Epithelial cell of esophagus (primary cell): ENCODE data around the gene FAAH.

Source experiments
- DNase-seq: peaks from one replicate; pipeline ENCODE4 v3.0.0; 2010; ENCODE audit warnings: low read depth
- H3K4me3 ChIP-seq: 2 replicates; pipeline ENCODE4 v1.5.1; 2011; ENCODE audit warnings: mild to moderate bottlenecking, low read length, control low read depth
- CTCF ChIP-seq: IDR thresholded peaks from 2 replicates; pipeline ENCODE4 v1.5.1; 2011; ENCODE audit warnings: low read depth, mild to moderate bottlenecking, low read length, control low read depth, inconsistent platforms; ENCODE audit not compliant: insufficient read depth; ENCODE audit errors: missing control alignments

FAAH gene

GRCh38 chr1:46442317-46443161, 48.4 kb downstream of the FAAH start:
- peak; percentile 88 for DNase-seq
- peak overlapping the region; percentile 42 for H3K4me3 ChIP-seq
- peak; percentile 82 for TF ChIP-seq CTCF

- no peak for DNase-seq
- no peak for TF ChIP-seq CTCF
- no peak overlapping the region for H3K4me3 ChIP-seq
These were observed 50.3 kb downstream of the FAAH start for GRCh38 chr1:46444466-46444865.

- no peak overlapping the region for H3K4me3 ChIP-seq
- DNase-seq: no peak
- no peak for TF ChIP-seq CTCF
These were observed 51.7 kb downstream of the FAAH start for GRCh38 chr1:46445773-46446256.

GRCh38 chr1:46446646-46447498, 52.8 kb downstream of the FAAH start:
- peak; percentile 97 for TF ChIP-seq CTCF

GRCh38 chr1:46447499-46448108, 53.5 kb downstream of the FAAH start:
- DNase-seq: no peak
- H3K4me3 ChIP-seq: no peak overlapping the region
- no peak for TF ChIP-seq CTCF

More at GRCh38 chr1:46446646-46447498, 52.8 kb downstream of the FAAH start:
- DNase-seq: peak; percentile 83
- H3K4me3 ChIP-seq: no peak overlapping the region

- no peak for DNase-seq
- TF ChIP-seq CTCF: no peak
- no peak overlapping the region for H3K4me3 ChIP-seq
These were observed 54.2 kb downstream of the FAAH start for GRCh38 chr1:46448109-46448911.
